Measurements from ENCODE around the gene INSYN2A.

DNA sequence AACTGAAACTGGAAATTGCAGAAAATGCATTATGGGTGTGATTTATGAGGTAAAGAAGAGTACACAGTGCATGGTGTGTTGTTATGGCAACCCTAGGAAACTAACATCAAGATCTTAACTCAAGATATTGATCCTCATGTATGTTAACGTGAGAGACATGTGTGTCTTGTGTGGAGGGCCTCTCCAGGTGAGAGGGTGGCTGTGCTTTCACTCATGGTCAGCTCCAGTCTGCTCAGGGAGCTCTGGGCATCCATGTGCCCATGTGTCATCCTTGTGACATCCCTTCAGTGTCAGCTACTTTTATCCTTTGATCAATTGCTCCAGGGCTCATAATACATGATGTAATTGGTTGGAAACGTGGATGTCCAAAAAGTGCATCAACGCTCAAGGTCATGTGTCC, 24.9 kb upstream of the INSYN2A start:
- TF ChIP-seq, protein P1, sequence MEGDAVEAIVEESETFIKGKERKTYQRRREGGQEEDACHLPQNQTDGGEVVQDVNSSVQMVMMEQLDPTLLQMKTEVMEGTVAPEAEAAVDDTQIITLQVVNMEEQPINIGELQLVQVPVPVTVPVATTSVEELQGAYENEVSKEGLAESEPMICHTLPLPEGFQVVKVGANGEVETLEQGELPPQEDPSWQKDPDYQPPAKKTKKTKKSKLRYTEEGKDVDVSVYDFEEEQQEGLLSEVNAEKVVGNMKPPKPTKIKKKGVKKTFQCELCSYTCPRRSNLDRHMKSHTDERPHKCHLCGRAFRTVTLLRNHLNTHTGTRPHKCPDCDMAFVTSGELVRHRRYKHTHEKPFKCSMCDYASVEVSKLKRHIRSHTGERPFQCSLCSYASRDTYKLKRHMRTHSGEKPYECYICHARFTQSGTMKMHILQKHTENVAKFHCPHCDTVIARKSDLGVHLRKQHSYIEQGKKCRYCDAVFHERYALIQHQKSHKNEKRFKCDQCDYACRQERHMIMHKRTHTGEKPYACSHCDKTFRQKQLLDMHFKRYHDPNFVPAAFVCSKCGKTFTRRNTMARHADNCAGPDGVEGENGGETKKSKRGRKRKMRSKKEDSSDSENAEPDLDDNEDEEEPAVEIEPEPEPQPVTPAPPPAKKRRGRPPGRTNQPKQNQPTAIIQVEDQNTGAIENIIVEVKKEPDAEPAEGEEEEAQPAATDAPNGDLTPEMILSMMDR (IDR thresholded peaks at IDR 0.05; ENCODE audit: insufficient read depth, low read length), result no peak
- no peak for TF ChIP-seq SPI1 (IDR thresholded peaks at IDR 0.05; ENCODE audit: borderline replicate concordance, low read depth)
- no peak for TF ChIP-seq POLR2AphosphoS5 (IDR thresholded peaks at IDR 0.05; ENCODE audit: low read depth)
- TF ChIP-seq GABPA (IDR thresholded peaks at IDR 0.05; ENCODE audit: low read depth), result no peak
